ENCODE results near the gene LRMDA.

The LRMDA gene

GRCh38 chr10:75400771-75401568 is 30.5 kb upstream of the LRMDA start:
- peak overlapping the region; percentile 82; the same call in 1 of the 2 replicates for H2AFZ ChIP-seq (ENCODE audit: low read length)
- H3K9ac ChIP-seq (ENCODE audit: low read depth, low read length, poor library complexity, severe bottlenecking) = peak overlapping the region; percentile 79
- H4K20me1 ChIP-seq (ENCODE audit: insufficient read depth, low read length, poor library complexity, severe bottlenecking) = peaks cover 13% of the 10 kb centered on the region
- no peaks in the 10 kb centered on the region for H3K36me3 ChIP-seq (ENCODE audit: insufficient read depth, low read length)
- TF ChIP-seq EZH2phosphoT487 (IDR thresholded peaks at IDR 0.05; ENCODE audit: borderline replicate concordance) = no peak
- TF ChIP-seq CTCF (conservative IDR thresholded peaks at IDR 0.05; ENCODE audit: low read length) = no peak
- H3K4me2 ChIP-seq (ENCODE audit: low read depth, low read length, poor library complexity, severe bottlenecking) = peak overlapping the region; percentile 91
- no peaks in the 10 kb centered on the region for H3K9me3 ChIP-seq (ENCODE audit: insufficient read depth, low read depth, low read length)
- peaks cover 33% of the 10 kb centered on the region for H3K79me2 ChIP-seq (ENCODE audit: insufficient read depth, low read length)
- H3F3A ChIP-seq (ENCODE audit: low read depth) = no peaks in the 10 kb centered on the region
- H3K4me1 ChIP-seq (ENCODE audit: insufficient read depth, low read length, poor library complexity, severe bottlenecking) = no peaks in the 10 kb centered on the region
- H3K4me3 ChIP-seq (ENCODE audit: low read length, poor library complexity, severe bottlenecking) = peak overlapping the region; percentile 84
- H3K9me2 ChIP-seq (replicated peaks; ENCODE audit: low read depth, low read length) = no peaks in the 10 kb centered on the region
- H3K27me3 ChIP-seq (ENCODE audit: insufficient read depth, low read length, poor library complexity, severe bottlenecking) = no peaks in the 10 kb centered on the region

DNA sequence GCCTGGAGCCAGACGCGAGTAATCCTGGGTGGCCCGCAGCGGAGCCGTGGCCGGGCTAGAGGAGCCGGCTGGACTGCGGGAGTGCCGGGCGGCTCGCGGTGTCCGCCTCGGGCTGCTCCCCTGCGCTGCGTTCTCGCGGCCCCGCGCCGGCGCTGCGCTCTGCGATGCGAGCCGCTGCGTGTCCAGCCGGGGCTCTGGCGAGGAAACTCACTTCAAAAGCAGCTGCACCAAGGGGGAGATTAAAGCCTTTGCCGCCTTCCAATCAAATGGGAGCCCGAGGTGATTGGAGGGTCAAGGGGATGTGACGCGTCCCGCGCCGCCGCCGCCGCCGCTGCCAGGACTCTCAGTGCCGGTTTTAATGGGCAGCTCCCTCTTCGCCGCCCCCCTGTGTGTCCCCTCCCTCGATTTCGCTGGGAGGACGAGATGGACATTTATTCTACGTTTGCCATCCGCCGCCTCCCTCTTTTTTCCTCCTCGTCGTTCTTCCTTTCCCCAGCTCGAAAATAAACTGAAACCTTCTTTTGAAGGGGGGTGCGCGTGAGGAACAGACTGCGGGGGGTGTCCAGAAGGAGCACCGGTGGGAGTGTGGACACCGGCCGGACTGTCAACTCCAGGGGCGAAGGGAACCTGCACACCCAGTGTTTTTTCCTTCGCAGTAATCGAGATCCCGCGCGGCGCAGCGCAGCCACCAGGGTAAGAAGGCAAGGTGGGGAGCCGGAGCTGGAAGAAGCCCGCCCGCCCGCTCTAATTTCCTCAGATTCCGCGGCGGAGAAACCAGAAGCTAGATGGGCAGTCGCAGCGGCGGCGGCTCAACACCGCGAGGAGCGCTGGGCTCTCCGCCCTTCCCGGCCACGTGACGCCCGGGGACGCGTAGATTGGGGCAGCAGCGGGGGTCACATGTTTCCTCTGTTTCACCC is 29.6 kb upstream of the LRMDA start, which contains the start of gene ZNF503:
Gene ZNF503, minus strand, starts transcription at position 196 of the 917 bp plus-strand sequence. CDS start 345 bp downstream, outside the sequence.
- H3K79me2 ChIP-seq (ENCODE audit: insufficient read depth, low read length) = peaks cover 33% of the 10 kb centered on the region
- TF ChIP-seq CTCF (conservative IDR thresholded peaks at IDR 0.05; ENCODE audit: low read length) = no peak
- no peak for TF ChIP-seq EZH2phosphoT487 (IDR thresholded peaks at IDR 0.05; ENCODE audit: borderline replicate concordance)
- no peaks in the 10 kb centered on the region for H3F3A ChIP-seq (ENCODE audit: low read depth)
- peak within 1 kb of the TSS; percentile 94 for H2AFZ ChIP-seq (ENCODE audit: low read length)
- H3K9ac ChIP-seq (ENCODE audit: low read depth, low read length, poor library complexity, severe bottlenecking) = peak within 1 kb of the TSS; percentile 79
- no peaks in the 10 kb centered on the region for H3K36me3 ChIP-seq (ENCODE audit: insufficient read depth, low read length)
- peak within 1 kb of the TSS; percentile 84 for H3K4me3 ChIP-seq (ENCODE audit: low read length, poor library complexity, severe bottlenecking)
- no peaks in the 10 kb centered on the region for H3K9me2 ChIP-seq (replicated peaks; ENCODE audit: low read depth, low read length)
- H4K20me1 ChIP-seq (ENCODE audit: insufficient read depth, low read length, poor library complexity, severe bottlenecking) = peaks cover 13% of the 10 kb centered on the region
- H3K9me3 ChIP-seq (ENCODE audit: insufficient read depth, low read depth, low read length) = no peaks in the 10 kb centered on the region
- H3K4me2 ChIP-seq (ENCODE audit: low read depth, low read length, poor library complexity, severe bottlenecking) = peak within 1 kb of the TSS; percentile 91
- no peaks in the 10 kb centered on the region for H3K27me3 ChIP-seq (ENCODE audit: insufficient read depth, low read length, poor library complexity, severe bottlenecking)
- H3K4me1 ChIP-seq (ENCODE audit: insufficient read depth, low read length, poor library complexity, severe bottlenecking) = no peaks in the 10 kb centered on the region

DNA sequence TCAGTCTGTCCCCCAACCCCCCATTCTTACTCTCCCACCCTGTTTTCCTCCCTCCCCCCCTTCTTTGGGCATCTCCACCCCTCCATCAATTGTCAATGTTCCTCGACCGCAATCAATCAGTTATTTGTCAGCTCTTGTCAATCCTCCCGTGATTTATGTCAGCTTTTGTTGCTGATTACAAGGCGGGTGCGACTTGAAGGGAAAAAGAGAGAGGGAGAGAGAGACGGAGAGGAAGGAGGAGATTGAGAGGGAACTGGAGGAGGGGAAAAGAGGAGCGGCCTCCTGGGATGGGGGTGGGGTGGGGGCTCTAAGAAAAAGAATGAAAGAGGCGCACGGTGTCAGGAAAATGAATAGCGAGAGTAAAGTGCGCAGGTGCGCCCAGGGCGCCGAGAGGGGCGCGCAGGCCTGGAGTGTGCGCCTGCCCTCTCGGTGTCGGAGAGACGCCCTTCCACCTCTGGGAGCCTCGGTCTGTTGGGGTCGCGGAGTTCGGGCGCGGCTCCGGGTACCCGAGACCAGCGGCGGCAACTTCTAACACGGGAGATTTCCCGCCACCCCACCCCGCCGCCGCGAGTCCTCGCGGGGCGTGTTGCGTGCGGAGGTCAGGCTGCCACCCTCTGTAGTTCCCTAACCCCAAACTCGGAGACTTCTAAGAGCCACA is 28.8 kb upstream of the LRMDA start:
- no peaks in the 10 kb centered on the region for H3F3A ChIP-seq (ENCODE audit: low read depth)
- H3K9me2 ChIP-seq (replicated peaks; ENCODE audit: low read depth, low read length) = no peaks in the 10 kb centered on the region
- peak overlapping the region; percentile 63 for H3K4me2 ChIP-seq (ENCODE audit: low read depth, low read length, poor library complexity, severe bottlenecking)
- no peaks in the 10 kb centered on the region for H3K27me3 ChIP-seq (ENCODE audit: insufficient read depth, low read length, poor library complexity, severe bottlenecking)
- no peaks in the 10 kb centered on the region for H3K36me3 ChIP-seq (ENCODE audit: insufficient read depth, low read length)
- no peaks in the 10 kb centered on the region for H3K4me1 ChIP-seq (ENCODE audit: insufficient read depth, low read length, poor library complexity, severe bottlenecking)
- no peak for TF ChIP-seq EZH2phosphoT487 (IDR thresholded peaks at IDR 0.05; ENCODE audit: borderline replicate concordance)
- no peak for TF ChIP-seq CTCF (conservative IDR thresholded peaks at IDR 0.05; ENCODE audit: low read length)
- peak overlapping the region; percentile 71 for H2AFZ ChIP-seq (ENCODE audit: low read length)
- H3K9ac ChIP-seq (ENCODE audit: low read depth, low read length, poor library complexity, severe bottlenecking) = peak overlapping the region; percentile 31
- peak overlapping the region; percentile 84 for H3K4me3 ChIP-seq (ENCODE audit: low read length, poor library complexity, severe bottlenecking)
- no peaks in the 10 kb centered on the region for H3K9me3 ChIP-seq (ENCODE audit: insufficient read depth, low read depth, low read length)
- peaks cover 33% of the 10 kb centered on the region for H3K79me2 ChIP-seq (ENCODE audit: insufficient read depth, low read length)
- peaks cover 13% of the 10 kb centered on the region for H4K20me1 ChIP-seq (ENCODE audit: insufficient read depth, low read length, poor library complexity, severe bottlenecking)

All from Loucy (cell line).